Spleen (tissue), 7 donors: ENCODE measurements around the gene PRKCE.

ENCODE experiments used
- POLR2A ChIP-seq, 3 donors: fragments of 450-650 bp; IDR thresholded peaks; one replicate each; pipeline ENCODE4 v1.5.1; 2017; ENCODE audit warnings: antibody characterized with exemption in 3 of 3, mild to moderate bottlenecking in 1 of 3
- POLR2AphosphoS5 ChIP-seq, 3 donors: sonication (generic); formaldehyde crosslinking; IDR thresholded peaks; one replicate each; pipeline ENCODE4 v1.5.1; 2017; ENCODE audit warnings: antibody characterized with exemption in 3 of 3
- TF ChIP-seq, protein P1 (sequence below), 11 experiments: fragments of 200-600 bp in 7 of 11; fragments of 450-650 bp in 4 of 11; sonication (generic) in 4 of 11; IDR thresholded peaks in 8 of 11; conservative IDR thresholded peaks in 3 of 11; 1 replicate in 7 of 11; 2 replicates in 4 of 11; pipeline versions ENCODE4 v1.4.0 to v1.8.0; 2016 to 2021; ENCODE audit warnings: antibody characterized with exemption in 11 of 11, inconsistent platforms in 4 of 11, mild to moderate bottlenecking in 1 of 11
- donor health status: DM: no; HTN: no; CAD: no; lungs with moderate emphysema.
- donor health status: DM: no; HTN: no; CAD: no.
- donor health status: DM: no; HTN: no; CAD: no.

DNA sequence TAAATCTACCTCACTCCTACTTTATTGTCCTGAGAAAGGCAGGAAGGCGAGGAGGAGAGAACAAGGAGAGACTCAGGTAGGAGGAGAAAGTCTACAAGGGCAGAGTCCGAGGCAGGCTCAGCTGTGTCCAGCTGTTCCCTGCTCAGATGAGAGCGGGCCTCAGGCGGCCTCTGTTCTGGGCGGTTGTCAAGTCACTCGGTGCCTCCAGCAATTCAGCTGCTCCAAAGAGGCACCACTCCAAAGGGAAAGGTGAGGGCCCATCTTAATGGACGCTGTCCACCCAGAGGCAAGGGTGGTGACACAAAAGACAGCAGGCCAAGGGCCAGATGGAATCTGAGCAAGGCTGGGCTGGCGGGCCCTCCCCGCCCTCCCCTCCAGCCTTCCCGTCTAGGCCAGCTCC lies 544.3 kb downstream of the PRKCE start:
- TF ChIP-seq, protein P1, sequence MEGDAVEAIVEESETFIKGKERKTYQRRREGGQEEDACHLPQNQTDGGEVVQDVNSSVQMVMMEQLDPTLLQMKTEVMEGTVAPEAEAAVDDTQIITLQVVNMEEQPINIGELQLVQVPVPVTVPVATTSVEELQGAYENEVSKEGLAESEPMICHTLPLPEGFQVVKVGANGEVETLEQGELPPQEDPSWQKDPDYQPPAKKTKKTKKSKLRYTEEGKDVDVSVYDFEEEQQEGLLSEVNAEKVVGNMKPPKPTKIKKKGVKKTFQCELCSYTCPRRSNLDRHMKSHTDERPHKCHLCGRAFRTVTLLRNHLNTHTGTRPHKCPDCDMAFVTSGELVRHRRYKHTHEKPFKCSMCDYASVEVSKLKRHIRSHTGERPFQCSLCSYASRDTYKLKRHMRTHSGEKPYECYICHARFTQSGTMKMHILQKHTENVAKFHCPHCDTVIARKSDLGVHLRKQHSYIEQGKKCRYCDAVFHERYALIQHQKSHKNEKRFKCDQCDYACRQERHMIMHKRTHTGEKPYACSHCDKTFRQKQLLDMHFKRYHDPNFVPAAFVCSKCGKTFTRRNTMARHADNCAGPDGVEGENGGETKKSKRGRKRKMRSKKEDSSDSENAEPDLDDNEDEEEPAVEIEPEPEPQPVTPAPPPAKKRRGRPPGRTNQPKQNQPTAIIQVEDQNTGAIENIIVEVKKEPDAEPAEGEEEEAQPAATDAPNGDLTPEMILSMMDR (IDR thresholded peaks at IDR 0.05 in 8 of 11, conservative IDR thresholded peaks at IDR 0.05 in 3 of 11), result no peak
- TF ChIP-seq POLR2AphosphoS5 (IDR thresholded peaks at IDR 0.05), result no peak
- no peak for TF ChIP-seq POLR2A (IDR thresholded peaks at IDR 0.05)
